ENCODE data around the gene COPS7A. TPM values are rescaled to one million over a fixed set of nuclear protein-coding genes. Genes with fewer than 3 reads are reported as not detected.

COPS7A gene
- total RNA-seq, 1 experiment from 2014 or later: 67.8 TPM

DNA sequence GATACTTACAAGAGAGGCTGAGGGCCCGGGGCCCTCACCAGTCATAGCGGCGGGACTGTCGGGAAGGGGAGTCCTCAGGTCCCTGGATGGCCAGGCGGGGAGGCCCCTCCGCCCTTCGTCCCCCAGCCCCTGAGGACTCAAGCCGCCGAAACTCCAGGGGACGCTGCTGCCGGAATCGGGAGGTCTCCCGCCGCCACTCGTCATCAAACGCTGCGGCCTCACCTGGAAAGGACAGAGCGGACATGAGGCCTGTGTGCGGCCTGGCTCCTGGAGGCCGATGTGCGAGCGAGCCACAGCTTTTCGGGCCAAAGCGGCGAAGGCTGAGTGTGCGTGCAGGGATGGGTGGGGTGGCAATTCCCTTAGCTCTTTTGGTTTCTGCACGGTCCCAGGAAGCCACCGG lies 24.9 kb downstream of the COPS7A start:
- Histone ChIP-seq H3K9ac (ENCODE audit: low read length) (no peak overlapping the region), H3K79me2 (ENCODE audit: insufficient read depth, low read length) (peaks cover 31% of the 10 kb centered on the region), H4K20me1 (ENCODE audit: insufficient read depth) (no peaks in the 10 kb centered on the region), H3K4me3 (replicated peaks in 1 of 2; ENCODE audit: low read depth in 1 of 2, low read length in 2 of 2) (no peak overlapping the region), H2AFZ (ENCODE audit: low read depth, low read length, poor library complexity, severe bottlenecking) (no peak overlapping the region), H3K9me2 (ENCODE audit: insufficient read depth) (no peaks in the 10 kb centered on the region), H3K36me3 (ENCODE audit: control insufficient read depth in 1 of 2, insufficient read depth in 2 of 2, low read length in 2 of 2) (peaks cover 41 to 57% of the 10 kb centered on the region in 2 experiments; a peak in 3 of 4 replicates), H3K4me1 (ENCODE audit: control insufficient read depth in 1 of 2, insufficient read depth in 2 of 2, low read length in 2 of 2) (peaks cover 7 to 11% of the 10 kb centered on the region in 2 experiments; a peak in 3 of 4 replicates), H3K27me3 (ENCODE audit: insufficient read depth, low read length) (no peaks in the 10 kb centered on the region), H3K27ac (ENCODE audit: low read depth, low read length) (no peak overlapping the region), H3K9me3 (ENCODE audit: control insufficient read depth in 1 of 2, insufficient read depth in 1 of 2, low read depth in 1 of 2, low read length in 2 of 2) (no peaks in the 10 kb centered on the region), H3K4me2 (ENCODE audit: low read length) (no peak overlapping the region)
- intact Hi-C loops (cut with micrococcal nuclease): no loop called here
- ChIA-PET POLR2A (no interaction called here), CTCF (no interaction called here), RAD21 (ENCODE audit: low non-redundant PET in 1 of 2, low total read pairs in 2 of 2, uncharacterized antibody in 2 of 2, unreplicated experiment in 2 of 2) (no interaction called here)
- no peak for TF ChIP-seq POLR2AphosphoS5 (IDR thresholded peaks at IDR 0.05; ENCODE audit: low read depth, low read length)
- no peak for TF ChIP-seq EGR1 (IDR thresholded peaks at IDR 0.05; ENCODE audit: low read depth)
- no peak for TF ChIP-seq RAD21 (IDR thresholded peaks at IDR 0.05; ENCODE audit: low read depth)
- TF ChIP-seq ZFX (IDR thresholded peaks at IDR 0.05): no peak
- TF ChIP-seq EZH2 (IDR thresholded peaks at IDR 0.05): no peak
- TF ChIP-seq ATF3 (IDR thresholded peaks at IDR 0.05): no peak
- TF ChIP-seq EZH2phosphoT487 (IDR thresholded peaks at IDR 0.05; ENCODE audit: borderline replicate concordance): no peak
- no peak for TF ChIP-seq YY1 (IDR thresholded peaks at IDR 0.05; ENCODE audit: extremely low read depth, insufficient replicate concordance, low read depth, low read length)
- TF ChIP-seq SIN3A (IDR thresholded peaks at IDR 0.05; ENCODE audit: low read depth): no peak
- TF ChIP-seq SRF (IDR thresholded peaks at IDR 0.05; ENCODE audit: low read depth): no peak
- TF ChIP-seq POLR2A (IDR thresholded peaks at IDR 0.05; ENCODE audit: borderline replicate concordance, extremely low read depth, insufficient read depth, insufficient read length): no peak
- no peak for TF ChIP-seq CBX3 (IDR thresholded peaks at IDR 0.05; ENCODE audit: low read depth)
- no peak for TF ChIP-seq JUND (IDR thresholded peaks at IDR 0.05)
- TF ChIP-seq ZNF274 (IDR thresholded peaks at IDR 0.05; ENCODE audit: low read depth, low read length): no peak
- TF ChIP-seq ELF1 (IDR thresholded peaks at IDR 0.05; ENCODE audit: borderline replicate concordance, low read depth): no peak
- TF ChIP-seq SP1 (IDR thresholded peaks at IDR 0.05; ENCODE audit: low read depth): no peak
- no peak for TF ChIP-seq ZBTB33 (IDR thresholded peaks at IDR 0.05; ENCODE audit: extremely low read depth, insufficient replicate concordance, low read length)
- no peak for TF ChIP-seq TCF7L2 (IDR thresholded peaks at IDR 0.05; ENCODE audit: borderline replicate concordance, extremely low read depth, insufficient read depth, insufficient read length)
- no TSS peak for BruUV-seq (replicated peaks)
- no peak for DNase-seq (ENCODE audit: low read depth, low spot score)
- no peak for ATAC-seq

Data from HCT116 (cell line).